GM19468 (cell line): ENCODE measurements around the gene GON4L.
"Not testable (repeated sequence)": the region's sequence is repeated elsewhere in the genome, so short reads cannot be mapped to it uniquely, and the experiment has no call there.

Experiments
- ATAC-seq: cut with Tn5 transposase; IDR thresholded peaks from one replicate; pipeline ENCODE4 v1.9.1; 2021; ENCODE audit warnings: mild to moderate bottlenecking, moderate library complexity, moderate number of reproducible peaks; ENCODE audit not compliant: unreplicated experiment; ENCODE audit errors: extremely low read depth

Gene GON4L

DNA sequence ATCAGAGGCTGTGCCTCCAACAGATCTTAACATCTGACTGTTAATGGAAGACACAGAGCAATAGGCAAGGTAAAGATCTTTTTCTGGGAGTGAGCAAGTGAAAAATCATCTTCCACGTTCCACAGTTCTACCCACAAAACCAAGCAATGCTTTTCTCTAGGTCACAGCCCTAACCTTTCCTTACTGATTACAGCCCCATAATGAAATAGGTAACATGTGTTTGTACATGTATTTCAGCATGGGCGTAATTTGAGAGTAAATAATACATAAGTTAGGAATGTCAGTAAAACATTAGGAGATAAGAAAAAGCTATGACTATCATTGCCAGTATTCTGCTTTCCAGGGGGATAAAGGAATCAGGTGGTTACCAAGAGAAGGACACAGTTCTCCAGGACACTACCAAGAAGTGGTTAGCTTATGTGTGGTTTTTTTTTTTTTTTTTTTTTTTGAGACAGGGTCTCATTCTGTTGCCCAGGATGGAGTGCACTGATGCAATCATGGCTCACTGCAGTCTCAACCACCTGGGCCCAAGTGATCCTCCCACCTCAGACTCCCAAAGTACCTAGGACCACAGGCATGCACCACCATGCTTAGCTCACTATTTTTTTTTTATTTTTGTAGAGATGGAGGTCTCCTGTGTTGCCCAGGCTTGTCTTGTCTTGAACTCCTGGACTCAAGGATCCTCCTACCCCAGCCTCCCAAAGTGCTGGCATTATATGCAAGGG lies 96.1 kb downstream of the GON4L start:
- no peak for ATAC-seq

DNA sequence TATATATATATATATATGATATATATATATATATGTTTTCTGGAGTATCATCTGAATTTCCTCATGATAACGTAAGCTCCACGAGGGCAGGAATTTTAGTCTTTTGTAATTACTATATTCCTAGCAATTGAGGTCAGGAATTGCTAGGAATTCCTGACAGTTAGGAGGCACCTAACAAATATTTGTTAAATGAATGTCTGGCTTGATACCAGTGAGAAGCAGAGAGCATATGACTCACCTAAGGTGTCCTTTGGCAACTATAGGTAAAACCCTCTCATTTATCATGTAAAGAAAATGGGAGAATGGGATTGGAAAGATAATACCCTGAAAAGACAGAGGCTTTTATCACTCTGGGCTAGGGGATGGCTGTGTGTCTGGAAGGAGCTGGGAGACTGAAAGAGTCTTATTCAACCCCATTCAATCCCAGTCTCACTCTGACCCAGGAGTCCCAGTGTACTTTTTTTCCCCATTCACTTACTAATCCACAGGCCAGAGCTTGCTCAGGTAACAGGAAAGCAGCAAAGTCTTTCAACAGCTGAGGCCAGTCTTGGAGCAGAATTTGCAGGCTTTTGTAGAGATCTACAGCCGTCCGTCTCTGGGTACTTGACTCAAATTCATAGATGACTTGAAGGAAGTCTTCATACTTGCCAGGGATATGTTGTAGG lies 96.9 kb downstream of the GON4L start:
- no peak for ATAC-seq

DNA sequence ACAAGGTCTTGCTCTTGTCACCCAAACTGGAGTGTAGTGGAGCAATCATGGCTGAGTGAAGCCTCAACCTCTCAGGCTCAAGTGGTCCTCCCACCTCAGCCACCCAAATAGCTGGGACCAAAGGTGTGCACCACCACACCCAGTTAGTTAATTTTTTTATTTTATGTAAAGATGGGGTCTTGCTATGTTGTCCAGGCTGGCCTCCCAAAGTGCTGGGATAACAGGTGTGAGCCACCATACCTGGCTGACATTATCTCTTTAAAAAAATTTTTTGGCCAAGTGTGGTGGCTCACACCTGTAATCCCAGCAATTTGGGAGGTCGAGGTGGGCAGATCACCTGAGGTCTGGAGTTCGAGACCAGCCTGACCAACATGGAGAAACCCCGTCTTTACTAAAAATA lies 98.0 kb downstream of the GON4L start:
- ATAC-seq = not testable (repeated sequence)

DNA sequence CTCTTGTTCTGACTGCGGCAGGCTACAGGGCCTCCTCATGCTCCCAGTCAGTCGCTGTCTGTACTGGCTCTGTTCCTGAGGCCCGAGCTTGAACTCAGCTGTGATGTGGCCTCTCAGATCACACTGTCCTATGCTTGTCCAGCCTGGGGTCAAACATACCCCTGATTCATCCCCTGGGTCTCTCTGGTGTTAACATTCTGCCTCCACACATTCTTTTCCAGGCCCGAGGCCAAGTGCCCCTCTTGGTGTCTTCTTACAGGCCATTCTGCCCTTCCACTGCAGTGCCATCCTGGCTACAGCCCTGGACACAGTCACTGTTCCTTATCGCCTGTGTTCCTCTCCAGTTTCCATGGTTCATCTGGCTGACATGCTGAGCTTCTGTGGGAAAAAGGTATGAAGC lies 108.9 kb downstream of the GON4L start:
- ATAC-seq = not testable (repeated sequence)

DNA sequence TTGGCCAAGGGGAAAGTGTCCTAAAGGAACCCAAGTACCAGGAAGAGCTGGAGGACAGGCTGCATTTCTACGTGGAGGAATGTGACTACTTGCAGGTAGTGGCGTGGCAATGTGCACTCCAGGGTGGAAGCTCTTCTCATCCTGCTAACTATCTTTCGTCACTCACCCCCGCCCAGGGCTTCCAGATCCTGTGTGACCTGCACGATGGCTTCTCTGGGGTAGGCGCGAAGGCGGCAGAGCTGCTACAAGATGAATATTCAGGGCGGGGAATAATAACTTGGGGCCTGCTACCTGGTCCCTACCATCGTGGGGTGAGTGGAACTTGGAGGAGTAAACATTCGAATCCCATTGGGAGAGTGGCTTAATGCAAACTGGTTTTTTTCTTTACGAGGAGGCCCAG lies 109.4 kb downstream of the GON4L start:
- not testable (repeated sequence) for ATAC-seq

DNA sequence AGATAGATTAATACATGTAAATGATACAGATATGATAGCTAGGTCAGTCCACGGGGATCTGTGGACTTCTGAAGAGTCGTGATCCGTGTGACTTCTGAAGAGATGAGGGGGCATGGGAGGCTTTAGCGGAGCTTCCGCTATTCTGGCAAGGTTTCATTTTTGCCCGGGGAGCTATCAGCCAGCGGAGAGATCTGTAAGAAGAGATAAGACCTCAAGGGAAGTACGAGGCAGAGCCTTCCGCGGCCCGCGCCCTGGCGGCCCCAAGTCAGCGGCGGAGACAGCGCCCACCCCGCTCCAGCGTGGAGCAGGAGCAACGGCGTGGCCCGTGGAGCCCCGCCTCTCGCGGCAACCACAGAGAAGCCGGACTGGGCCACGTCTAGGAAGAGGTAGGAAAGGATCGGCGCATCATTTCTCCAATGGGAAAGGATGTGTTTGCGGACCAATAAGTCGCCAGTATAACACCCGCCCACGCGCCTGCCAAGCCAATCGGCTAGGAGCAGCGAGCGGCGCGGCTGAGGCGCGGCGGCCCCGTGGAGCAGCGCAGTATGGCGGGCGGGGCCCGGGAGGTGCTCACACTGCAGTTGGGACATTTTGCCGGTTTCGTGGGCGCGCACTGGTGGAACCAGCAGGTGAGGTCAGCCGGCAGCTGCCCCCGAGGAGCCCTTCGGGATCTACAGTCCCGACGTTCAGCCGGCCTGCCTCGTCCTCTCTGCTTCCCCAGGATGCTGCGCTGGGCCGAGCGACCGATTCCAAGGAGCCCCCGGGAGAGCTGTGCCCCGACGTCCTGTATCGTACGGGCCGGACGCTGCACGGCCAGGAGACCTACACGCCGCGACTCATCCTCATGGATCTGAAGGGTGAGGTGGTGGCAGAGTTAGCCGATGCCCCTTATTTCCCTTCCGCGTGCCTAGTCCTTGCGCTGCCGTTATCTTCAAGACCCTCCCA lies 111.5 kb downstream of the GON4L start:
- peak; percentile 74 for ATAC-seq

DNA sequence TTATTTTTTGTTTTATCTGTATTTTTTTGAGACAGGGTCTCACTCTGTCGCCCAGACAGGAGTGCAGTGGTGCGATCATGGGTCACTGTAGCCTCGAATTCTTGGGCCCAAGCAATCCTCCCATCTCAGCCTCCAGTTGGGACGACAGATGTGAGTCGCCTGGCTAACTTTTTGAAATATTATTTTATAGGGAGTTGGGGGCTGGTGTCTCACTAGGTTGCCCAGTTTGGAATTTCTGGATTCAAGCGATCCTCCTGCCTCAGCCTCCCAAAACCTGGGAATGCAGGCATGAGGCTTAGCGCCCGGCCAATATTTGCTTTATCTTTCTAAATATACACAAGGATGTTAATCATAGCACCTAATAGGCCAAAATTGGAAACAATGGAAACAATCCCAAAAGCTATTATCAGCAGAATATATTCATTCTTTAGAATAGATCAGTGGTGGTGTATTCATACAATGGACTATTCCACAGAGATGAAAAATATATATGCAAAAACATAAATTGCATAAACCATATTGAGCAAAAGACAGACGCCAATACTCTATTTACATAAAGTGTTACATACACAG lies 112.2 kb downstream of the GON4L start:
- no peak for ATAC-seq

DNA sequence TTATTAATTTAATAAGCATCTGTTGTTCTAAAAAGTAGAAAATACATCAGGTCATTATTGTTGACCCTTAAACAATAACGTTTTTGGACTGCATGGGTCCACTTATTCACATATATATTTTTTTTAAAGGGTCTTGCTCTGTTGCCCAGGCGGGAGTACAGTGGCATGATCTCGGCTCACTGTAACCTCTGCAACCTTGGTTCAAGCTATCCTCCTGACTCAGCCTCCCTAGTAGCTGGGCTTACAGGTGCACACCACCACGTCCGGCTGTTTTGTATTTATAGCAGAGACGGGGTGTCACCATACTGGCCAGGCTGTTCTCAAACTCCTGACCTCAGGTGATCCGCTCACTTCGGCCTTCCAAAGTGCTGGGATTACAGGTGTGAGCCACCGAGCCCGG lies 115.1 kb downstream of the GON4L start:
- ATAC-seq = no peak

DNA sequence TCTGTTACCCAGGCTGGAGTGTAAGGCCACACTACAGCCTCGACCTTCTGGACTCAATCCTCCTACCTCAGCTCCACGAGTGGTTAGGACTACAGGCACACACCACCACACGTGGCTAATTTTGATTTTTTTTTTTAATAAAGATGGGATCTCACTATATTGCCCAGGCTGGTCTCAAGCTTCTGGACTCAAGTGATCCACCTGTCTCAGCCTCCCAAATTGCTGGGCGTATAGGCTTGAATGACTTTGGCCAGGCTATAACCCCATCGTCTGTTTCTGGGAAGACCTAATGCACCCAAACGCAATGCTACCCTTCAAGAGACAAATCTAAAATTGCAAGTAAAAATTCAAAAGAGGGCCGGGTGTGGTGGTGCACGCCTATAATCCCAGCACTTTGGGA lies 116.0 kb downstream of the GON4L start:
- no peak for ATAC-seq

DNA sequence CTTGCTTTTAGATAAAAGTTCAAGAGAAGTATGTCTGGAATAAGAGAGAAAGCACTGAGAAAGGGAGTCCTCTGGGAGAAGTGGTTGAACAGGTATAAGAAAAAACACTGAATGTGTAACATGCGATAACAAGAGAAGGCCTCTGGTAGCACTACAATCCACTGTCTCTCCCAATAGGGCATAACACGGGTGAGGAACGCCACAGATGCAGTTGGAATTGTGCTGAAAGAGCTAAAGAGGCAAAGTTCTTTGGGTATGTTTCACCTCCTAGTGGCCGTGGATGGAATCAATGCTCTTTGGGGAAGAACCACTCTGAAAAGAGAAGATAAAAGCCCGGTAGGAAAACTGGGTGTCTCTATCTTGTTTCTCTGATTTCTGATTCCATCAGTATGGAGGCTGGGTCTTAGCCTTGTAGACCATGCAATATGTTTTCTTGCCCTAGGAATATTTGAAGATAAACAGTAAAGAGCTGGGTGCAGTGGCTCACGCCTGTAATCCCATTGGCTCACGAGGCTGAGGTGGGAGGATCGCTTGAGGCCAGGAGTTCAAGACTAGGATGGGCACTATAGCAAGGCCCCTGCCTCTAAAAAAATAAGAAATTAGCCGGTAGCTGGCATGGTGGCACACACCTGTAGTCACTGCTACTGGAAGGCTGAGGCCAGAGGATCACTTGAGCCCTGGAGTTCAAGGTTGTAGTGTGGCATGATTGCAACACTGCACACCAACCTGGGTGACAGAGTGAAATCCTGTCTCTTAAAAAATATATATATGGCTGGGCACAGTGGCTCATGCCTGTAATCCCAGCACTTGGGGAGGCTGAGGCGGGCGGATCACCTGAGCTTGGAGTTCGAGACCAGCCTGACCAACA lies 127.7 kb downstream of the GON4L start:
- no peak for ATAC-seq

DNA sequence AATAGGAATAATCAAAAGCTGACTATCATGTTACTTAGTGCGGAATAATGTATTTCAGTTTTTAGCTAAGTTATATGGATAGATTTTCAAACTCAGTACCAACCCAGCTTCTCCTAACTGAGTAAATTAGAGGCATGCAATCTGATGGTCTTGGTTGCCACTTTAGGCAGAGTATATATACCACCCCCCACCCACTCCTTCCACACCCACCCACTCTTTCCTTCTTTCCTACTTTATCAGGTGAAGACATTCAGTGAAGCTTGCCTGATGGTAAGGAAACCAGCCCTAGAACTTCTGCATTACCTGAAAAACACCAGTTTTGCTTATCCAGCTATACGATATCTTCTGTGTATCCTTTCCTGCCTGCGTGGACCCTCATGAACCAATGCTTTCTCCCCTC lies 131.9 kb downstream of the GON4L start:
- no peak for ATAC-seq

DNA sequence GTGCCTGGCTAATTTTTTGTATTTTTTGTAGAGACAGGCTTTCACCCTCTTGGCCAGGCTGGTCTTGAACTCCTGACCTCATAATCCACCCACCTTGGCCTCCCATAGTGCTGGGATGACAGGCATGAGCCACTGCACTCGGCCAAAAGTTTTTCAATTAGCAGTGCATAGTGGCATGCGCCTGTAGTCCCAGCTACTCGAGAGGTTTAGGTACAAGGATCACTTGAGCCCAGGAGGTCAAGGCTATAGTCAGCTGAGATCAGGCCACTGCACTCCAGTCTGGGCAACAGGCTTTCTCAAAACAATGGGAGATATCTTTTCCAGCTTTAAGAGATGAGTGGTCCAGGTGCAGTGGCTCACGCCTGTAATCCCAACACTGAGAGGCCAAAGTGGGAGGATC lies 137.3 kb downstream of the GON4L start:
- ATAC-seq = no peak

DNA sequence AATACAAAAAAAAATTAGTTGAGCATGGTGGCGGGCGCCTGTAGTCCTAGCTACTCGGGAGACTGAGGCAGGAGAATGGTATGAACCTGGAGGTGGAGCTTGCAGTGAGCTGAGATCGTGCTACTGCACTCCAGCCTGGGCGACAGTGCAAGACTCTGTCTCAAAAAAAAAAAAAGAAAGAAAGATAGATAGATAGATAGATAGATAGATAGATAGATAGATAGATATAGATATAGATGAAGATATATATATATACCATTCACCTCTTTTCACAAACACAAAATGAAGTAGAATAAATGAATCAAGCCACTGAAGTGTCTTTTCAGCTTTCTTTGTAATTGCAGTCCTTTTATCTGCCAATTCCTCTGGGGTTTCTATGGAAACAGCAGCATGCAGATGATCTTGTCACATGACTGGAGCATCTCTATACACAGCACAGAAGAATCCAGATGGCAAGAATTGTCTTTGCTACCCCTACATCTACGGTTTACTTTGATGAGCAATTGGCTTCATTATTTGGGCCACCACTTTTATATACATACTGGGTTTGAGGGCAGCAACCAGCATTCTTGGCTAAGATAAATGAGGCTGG lies 138.4 kb downstream of the GON4L start:
- not testable (repeated sequence) for ATAC-seq

DNA sequence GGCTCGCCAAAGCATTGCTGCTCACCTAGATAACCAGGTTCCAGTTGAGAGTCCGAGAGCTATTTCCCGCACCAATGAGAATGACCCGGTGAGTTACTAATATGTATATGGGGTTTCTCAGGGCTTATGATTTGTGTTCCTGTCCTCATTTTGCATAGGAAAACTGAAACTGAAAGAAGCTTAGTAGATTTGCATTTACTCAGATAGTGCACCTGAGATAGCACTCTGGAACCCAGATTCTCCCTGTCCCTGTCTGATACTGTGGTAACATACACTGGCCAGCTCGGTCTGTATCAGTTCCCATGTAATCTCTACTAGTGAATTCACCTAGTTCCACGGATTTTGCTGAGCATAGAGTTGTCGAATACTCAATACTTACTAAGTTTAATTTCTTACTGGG lies 140.0 kb downstream of the GON4L start:
- ATAC-seq = no peak

DNA sequence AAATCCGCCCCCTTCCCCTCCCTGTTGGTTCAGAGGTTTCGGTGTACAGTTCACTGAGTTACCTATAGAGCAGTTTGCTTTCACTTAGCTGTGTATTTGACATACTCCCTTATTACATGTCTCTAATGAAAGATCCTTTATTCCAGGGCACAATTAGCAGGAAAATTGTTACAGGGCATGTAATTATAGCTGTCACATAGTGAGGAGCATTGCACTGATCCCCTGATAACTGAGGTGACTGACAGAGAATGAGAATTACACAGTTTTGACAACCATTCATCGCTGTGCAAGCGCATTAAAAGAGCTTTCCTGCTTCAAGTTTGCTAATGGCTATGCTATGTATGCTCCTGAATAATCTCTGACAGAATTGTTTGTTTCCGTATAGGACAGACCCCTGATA lies 141.2 kb downstream of the GON4L start:
- no peak for ATAC-seq

DNA sequence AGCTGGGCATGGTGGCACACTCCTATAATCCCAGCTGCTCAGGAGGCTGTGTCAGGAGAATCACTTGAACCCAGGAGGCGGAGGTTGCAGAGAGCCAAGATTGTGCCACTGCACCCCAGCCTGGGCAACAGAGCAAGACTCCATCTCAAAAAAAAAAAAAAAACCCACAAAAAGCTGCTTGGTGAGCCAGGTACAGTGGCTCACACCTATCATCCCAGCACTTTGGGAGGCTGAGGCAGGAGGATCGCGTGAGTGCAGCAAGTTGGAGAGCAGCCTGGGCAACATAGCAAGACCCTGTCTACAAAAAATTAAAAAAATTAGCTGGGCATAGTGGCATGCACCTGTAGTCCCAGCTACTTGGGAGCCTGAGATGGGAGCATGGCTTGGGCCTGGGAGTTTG lies 142.0 kb downstream of the GON4L start:
- not testable (repeated sequence) for ATAC-seq

DNA sequence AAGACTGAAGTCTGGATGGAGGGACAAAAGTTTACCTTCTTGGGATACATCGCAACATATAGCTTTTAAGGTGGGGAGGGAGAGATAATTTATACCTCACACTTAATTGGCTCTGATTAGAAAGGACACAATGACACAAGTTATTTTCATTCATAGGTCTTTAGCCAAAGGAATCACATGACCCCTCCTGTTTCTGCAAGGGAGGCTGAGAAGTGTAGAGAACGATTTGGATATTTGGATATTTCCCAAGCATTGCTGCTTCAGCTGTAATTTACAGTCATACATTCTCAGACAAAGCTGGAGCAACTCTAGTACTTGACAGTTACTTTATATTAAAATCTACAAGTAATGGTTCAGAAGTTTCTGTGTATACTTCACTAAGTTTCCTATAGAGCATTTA lies 143.9 kb downstream of the GON4L start:
- ATAC-seq = no peak

DNA sequence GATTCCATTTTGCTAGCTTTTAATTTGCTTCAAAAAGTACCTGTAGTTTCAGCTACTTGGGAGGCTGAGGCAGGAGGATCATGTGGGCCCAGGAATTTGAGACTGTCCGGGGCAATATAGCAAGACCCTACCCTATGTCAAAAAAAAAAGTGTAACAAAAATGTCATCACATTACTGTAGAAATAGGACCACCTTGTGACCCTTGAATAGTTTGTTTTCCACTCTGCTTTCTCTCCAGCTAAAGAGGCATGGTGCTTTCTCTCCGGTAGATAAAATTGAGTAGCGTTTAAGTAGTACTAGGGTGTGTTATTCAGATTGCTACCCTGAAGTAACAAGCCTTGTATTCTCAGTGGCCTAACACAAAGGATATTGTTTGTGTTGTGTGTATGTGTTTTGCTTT lies 144.4 kb downstream of the GON4L start:
- ATAC-seq = not testable (repeated sequence)

DNA sequence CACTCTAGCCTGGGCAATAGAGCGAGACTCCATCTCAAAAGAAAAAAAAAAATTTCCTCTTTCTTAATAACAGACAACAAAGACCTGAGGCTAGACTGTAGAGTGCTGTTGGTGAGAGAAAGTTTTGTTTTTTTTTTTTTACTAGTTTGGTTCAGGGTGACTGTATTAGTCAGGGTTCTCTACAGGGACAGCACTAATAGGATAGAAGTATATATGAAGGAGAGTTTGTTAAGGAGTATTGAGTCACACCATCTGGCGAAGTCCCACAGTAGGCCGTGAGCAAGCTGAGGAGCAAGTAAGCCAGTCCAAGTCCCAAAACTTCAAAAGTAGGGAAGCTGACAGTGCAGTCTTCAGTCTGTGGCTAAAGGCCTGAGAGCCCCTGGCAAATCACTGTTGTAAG lies 145.6 kb downstream of the GON4L start:
- ATAC-seq = not testable (repeated sequence)
